ENCODE data around the gene INPP5A.

INPP5A gene

DNA sequence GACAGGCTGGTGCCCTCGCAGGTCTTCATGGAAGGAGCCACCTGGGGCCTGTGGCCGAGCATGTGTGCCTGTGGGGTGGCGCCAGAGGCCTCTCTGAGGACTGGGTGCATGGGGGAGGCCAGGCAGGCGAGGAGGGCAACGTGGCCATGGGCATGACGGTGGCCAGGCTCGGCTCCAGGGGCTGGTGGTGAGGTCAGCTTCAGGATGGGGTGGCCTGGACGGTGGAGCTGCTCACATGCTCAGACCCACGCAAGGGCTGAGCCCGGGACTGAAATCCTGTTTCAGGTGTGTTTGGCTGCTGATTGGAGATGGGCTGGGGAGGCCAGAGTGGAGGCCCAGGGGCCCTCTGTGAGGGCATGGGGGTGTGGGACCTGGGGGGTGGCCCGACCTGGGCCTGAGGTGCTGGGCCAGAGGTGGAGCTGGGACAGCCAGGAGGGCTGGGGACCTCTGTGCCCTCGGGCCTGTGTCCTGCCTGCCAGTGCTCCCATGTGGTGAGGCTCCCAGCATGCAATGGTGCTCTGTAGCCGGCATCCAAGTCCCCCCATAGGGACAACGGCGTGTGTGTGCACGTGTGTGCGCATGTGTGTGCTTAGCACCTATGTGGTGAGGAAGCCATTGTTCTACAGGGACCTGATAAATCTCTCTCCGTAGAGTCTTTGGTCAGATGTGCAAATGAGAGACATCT lies 71.1 kb downstream of the INPP5A start:
- Histone ChIP-seq H3K27me3 (ENCODE audit: control insufficient read depth, insufficient read depth, low read length) (no peaks in the 10 kb centered on the region), H3K4me1 (ENCODE audit: control insufficient read depth, insufficient read depth, low read length) (no peaks in the 10 kb centered on the region), H3K4me3 (ENCODE audit: low read depth, low read length) (no peak overlapping the region), H3K9me3 (ENCODE audit: control insufficient read depth, insufficient read depth, low read length) (no peaks in the 10 kb centered on the region), H3K9ac (ENCODE audit: low read depth, low read length) (no peak overlapping the region), H3K36me3 (ENCODE audit: control insufficient read depth, insufficient read depth, low read length) (no peaks in the 10 kb centered on the region)

DNA sequence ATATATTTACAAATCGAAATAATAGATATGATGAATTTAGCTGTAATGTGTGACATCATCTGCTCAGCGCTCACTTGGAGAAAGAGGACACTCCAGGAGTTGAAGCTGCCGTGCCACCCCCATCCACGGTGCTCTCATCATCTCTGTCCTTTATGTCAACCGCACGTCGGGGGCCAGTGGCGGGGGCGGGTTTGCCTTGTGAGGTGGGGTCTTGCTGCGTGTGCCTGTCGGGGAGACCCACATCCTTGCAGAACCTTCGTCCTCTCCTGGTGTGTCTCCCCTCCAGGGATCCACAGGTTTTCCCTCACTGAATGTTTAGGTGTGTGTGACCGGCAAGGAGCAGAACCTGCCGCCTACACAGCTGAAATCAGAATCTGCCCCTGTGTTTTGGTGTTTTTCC lies 71.6 kb downstream of the INPP5A start:
- Histone ChIP-seq H3K9ac (ENCODE audit: low read depth, low read length) (no peak overlapping the region), H3K36me3 (ENCODE audit: control insufficient read depth, insufficient read depth, low read length) (no peaks in the 10 kb centered on the region), H3K9me3 (ENCODE audit: control insufficient read depth, insufficient read depth, low read length) (no peaks in the 10 kb centered on the region), H3K27me3 (ENCODE audit: control insufficient read depth, insufficient read depth, low read length) (no peaks in the 10 kb centered on the region), H3K4me1 (ENCODE audit: control insufficient read depth, insufficient read depth, low read length) (no peaks in the 10 kb centered on the region), H3K4me3 (ENCODE audit: low read depth, low read length) (no peak overlapping the region)

DNA sequence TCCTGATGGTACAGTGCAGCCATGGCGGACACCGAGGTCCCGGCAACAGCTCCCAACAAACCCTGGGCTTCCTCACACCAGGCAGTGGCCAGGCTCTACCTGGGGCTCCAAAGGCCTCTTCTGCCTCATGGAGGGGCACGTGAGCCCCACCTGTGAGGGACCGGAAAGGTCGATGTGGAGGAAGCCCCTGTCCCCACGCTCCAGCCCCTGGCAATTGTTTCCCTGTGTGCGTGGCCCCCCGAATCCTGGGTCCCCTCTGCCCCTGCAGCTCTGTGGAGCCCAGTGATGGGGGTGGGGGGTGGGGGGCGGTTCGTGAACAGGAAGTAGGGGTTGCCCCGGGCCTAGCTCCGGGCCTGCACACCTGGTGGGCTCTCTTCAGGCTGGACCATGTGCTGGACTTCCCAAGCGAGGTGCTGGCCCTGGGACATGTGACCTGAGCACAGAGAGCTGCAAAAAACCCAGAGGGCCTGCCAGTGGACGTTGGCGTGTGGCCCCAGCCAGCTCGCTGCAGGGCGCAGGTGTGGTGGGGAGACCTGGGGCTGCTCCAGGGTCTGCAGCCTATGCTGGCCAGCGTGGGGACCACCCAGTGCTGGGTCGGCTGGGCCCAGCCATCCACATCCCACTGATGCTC lies 72.6 kb downstream of the INPP5A start:
- no peaks in the 10 kb centered on the region for H3K36me3 ChIP-seq (ENCODE audit: control insufficient read depth, insufficient read depth, low read length)
- H3K4me1 ChIP-seq (ENCODE audit: control insufficient read depth, insufficient read depth, low read length), result no peaks in the 10 kb centered on the region
- H3K4me3 ChIP-seq (ENCODE audit: low read depth, low read length), result no peak overlapping the region
- H3K27me3 ChIP-seq (ENCODE audit: control insufficient read depth, insufficient read depth, low read length), result no peaks in the 10 kb centered on the region
- no peak overlapping the region for H3K9ac ChIP-seq (ENCODE audit: low read depth, low read length)
- no peaks in the 10 kb centered on the region for H3K9me3 ChIP-seq (ENCODE audit: control insufficient read depth, insufficient read depth, low read length)

DNA sequence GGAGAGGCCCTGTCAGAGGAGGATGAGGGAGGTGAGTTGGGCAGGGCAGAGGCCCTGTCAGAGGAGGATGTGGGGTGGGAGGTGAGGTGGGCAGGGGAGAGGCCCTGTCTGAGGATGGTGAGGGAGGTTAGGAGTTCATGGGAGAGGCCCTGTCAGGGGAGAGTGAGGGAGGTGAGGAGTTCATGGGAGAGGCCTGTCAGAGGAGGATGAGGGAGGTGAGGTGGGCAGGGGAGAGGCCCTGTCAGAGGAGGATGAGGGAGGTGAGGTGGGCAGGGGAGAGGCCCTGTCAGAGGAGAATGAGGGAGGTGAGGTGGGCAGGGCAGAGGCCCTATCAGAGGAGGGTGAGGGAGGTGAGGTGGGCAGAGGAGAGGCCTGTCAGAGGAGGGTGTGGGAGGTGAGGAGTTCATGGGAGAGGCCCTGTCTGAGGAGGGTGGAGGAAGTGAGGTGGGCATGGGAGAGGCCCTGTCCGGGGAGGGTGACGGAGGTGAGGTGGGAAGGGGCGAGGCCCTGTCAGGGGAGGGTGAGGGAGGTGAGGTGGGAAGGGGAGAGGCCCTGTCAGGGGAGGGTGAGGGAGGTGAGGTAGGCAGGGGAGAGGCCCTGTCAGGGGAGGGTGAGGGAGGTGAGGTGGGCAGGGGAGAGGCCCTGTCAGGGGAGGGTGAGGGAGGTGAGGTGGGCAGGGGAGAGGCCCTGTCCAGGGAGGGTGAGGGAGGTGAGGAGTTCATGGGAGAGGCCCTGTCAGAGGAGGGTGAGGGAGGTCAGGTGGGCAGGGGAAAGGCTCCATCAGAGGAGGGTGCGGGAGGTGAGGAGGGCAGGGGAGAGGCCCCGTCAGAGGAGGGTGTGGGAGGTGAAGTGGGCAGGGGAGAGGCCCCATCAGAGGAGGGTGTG lies 73.7 kb downstream of the INPP5A start:
- H3K4me3 ChIP-seq (ENCODE audit: low read depth, low read length), result no peak overlapping the region
- no peak overlapping the region for H3K9ac ChIP-seq (ENCODE audit: low read depth, low read length)
- H3K36me3 ChIP-seq (ENCODE audit: control insufficient read depth, insufficient read depth, low read length), result no peaks in the 10 kb centered on the region
- H3K9me3 ChIP-seq (ENCODE audit: control insufficient read depth, insufficient read depth, low read length), result no peaks in the 10 kb centered on the region
- H3K4me1 ChIP-seq (ENCODE audit: control insufficient read depth, insufficient read depth, low read length), result no peaks in the 10 kb centered on the region
- no peaks in the 10 kb centered on the region for H3K27me3 ChIP-seq (ENCODE audit: control insufficient read depth, insufficient read depth, low read length)

DNA sequence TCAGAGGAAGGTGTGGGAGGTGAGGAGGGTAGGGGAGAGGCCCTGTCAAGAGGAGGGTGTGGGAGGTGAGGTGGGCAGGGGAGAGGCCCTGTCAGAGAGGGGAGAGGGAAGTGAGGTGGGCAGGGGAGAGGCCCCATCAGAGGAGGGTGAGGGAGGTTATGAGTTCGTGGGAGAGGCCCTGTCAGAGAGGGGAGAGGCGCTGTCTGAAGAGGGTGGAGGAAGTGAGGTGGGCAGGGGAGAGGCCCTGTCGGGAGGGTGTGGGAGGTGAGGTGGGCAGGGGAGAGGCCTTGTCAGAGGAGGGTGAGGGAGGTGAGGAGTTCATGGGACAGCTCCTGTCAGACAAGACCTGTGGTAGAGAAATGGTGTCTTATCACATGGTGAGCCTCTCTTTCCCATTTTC lies 74.4 kb downstream of the INPP5A start:
- Histone ChIP-seq H3K9ac (ENCODE audit: low read depth, low read length) (no peak overlapping the region), H3K4me3 (ENCODE audit: low read depth, low read length) (no peak overlapping the region), H3K9me3 (ENCODE audit: control insufficient read depth, insufficient read depth, low read length) (no peaks in the 10 kb centered on the region), H3K27me3 (ENCODE audit: control insufficient read depth, insufficient read depth, low read length) (no peaks in the 10 kb centered on the region), H3K4me1 (ENCODE audit: control insufficient read depth, insufficient read depth, low read length) (no peaks in the 10 kb centered on the region), H3K36me3 (ENCODE audit: control insufficient read depth, insufficient read depth, low read length) (no peaks in the 10 kb centered on the region)

DNA sequence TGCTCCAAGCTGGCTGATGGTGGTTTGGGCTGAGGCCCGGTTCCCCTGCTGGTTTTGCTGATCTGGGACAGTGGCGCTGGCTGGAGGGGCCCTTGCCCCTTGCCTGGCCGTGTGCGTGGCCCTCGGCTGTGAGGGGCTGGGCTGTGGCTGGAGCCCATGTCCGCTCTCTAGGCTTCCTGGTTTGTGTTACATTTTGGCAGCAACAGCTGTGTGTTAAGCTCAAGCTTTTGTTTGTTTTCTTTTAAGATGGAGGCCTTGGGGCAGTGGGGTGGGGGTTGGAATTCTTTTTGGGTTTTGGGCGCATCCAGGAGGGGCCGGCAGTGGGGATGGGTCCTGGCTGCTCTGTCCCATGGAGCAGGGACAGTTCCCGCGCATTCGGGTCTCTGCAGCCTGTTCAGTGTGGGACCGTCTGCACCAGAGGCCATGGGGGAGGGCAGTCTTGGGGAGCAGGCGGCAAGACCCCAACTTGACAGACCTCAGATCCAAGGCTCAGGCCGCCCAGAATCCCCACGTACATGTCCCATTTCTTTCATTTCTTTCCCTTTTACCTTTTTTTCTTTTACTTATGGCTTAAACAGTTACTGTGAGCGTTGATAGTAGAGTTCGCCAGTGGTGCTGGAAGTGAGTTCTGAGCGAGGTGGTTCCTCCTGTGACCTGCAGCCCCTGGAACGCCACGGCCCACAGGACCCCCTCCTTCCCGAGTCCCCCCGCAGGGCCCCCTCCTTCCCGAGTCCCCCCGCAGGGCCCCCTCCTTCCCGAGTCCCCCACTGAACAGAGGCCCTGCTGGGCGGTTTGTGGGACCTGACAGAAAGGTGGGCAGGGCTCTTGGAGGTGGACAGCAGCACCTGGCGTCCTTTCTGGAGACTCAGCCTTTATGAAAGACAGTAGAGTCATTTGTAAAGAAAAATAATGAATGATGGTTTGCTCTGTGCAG lies 75.3 kb downstream of the INPP5A start:
- no peaks in the 10 kb centered on the region for H3K9me3 ChIP-seq (ENCODE audit: control insufficient read depth, insufficient read depth, low read length)
- no peak overlapping the region for H3K9ac ChIP-seq (ENCODE audit: low read depth, low read length)
- H3K4me3 ChIP-seq (ENCODE audit: low read depth, low read length), result no peak overlapping the region
- H3K27me3 ChIP-seq (ENCODE audit: control insufficient read depth, insufficient read depth, low read length), result no peaks in the 10 kb centered on the region
- no peaks in the 10 kb centered on the region for H3K4me1 ChIP-seq (ENCODE audit: control insufficient read depth, insufficient read depth, low read length)
- H3K36me3 ChIP-seq (ENCODE audit: control insufficient read depth, insufficient read depth, low read length), result no peaks in the 10 kb centered on the region

DNA sequence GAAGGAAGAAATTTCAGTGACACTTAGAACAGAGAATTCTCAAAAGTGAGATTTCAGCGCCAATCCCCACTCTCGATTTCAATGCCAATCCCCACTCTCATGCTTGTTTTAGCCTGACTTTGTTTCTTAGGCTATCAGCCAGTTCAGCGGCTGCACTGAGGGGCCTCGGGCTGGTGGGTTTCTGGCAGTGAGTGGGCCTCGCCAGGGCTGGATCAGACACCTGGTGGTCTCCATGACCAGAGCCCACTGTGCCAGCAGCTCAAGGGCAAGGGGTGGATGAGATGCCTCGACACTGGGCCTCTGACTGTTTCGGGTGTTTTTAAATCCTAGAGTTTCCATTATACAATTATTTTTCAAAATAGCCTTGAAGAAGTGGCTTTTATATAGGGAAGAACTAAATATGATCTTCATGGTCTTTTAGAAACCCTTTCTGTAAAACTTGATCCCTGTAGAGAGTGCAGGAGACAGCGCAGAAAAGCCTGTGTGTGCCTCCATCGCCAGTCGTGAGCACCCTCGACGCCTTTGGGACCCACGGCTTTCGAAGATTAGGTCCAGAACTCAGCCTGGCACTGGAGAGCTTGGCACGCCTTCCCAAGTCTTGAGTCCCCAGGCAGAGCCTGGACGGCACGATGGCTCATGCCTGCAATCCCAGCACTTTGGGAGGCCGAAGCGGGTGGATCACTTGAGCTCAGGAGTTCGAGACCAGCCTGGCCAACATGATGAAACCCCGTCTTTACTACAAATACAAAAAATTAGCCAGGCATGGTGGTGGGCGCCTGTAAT lies 76.2 kb downstream of the INPP5A start:
- Histone ChIP-seq H3K9ac (ENCODE audit: low read depth, low read length) (no peak overlapping the region), H3K36me3 (ENCODE audit: control insufficient read depth, insufficient read depth, low read length) (no peaks in the 10 kb centered on the region), H3K27me3 (ENCODE audit: control insufficient read depth, insufficient read depth, low read length) (no peaks in the 10 kb centered on the region), H3K4me1 (ENCODE audit: control insufficient read depth, insufficient read depth, low read length) (no peaks in the 10 kb centered on the region), H3K4me3 (ENCODE audit: low read depth, low read length) (no peak overlapping the region), H3K9me3 (ENCODE audit: control insufficient read depth, insufficient read depth, low read length) (no peaks in the 10 kb centered on the region)

DNA sequence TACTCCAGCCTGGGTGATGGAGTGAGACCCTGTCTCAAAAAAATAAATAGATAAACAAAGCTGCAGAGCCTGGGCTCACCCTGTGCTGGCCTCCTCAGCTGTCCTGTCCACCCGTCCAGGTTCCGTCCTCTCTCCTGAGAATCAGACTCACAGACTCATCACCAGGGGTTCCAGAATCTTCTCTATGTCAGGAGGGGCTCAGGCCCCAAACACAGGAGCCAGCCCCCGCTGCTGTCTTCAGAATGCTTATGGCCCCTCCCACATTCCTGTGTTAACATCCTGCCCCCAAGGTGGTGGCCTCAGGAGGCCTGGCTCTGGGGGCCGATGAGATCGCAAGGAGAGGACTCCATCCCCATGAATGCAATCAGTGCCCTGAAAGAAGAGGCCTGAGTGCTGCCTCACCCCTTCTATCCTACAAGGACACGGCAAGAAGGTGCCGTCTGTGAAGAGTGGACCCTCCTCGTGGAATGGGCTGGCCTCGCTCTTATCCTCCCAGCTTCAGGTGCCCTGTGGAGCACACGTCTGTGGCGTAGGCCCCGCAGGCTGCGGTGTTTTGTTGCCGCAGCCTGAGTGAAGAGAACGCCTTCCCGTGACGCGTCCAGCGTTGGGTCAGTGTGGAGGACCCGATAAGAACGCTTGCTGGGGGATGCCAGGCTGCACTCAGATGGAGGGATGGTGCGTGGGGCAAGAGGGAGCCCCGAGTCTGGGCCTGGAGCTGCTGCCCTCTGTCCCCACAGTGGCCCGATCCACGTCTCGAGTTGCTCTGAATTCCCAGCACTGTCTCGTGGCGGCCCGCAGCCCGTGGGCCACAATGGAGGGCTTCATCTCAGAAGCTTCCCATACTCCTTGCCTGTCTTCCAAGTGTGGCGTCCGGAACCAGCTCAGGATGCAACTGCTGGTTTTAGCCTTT lies 77.1 kb downstream of the INPP5A start:
- H3K27me3 ChIP-seq (ENCODE audit: control insufficient read depth, insufficient read depth, low read length), result no peaks in the 10 kb centered on the region
- H3K36me3 ChIP-seq (ENCODE audit: control insufficient read depth, insufficient read depth, low read length), result no peaks in the 10 kb centered on the region
- H3K4me1 ChIP-seq (ENCODE audit: control insufficient read depth, insufficient read depth, low read length), result no peaks in the 10 kb centered on the region
- no peak overlapping the region for H3K9ac ChIP-seq (ENCODE audit: low read depth, low read length)
- H3K9me3 ChIP-seq (ENCODE audit: control insufficient read depth, insufficient read depth, low read length), result peaks cover 4% of the 10 kb centered on the region
- H3K4me3 ChIP-seq (ENCODE audit: low read depth, low read length), result no peak overlapping the region

DNA sequence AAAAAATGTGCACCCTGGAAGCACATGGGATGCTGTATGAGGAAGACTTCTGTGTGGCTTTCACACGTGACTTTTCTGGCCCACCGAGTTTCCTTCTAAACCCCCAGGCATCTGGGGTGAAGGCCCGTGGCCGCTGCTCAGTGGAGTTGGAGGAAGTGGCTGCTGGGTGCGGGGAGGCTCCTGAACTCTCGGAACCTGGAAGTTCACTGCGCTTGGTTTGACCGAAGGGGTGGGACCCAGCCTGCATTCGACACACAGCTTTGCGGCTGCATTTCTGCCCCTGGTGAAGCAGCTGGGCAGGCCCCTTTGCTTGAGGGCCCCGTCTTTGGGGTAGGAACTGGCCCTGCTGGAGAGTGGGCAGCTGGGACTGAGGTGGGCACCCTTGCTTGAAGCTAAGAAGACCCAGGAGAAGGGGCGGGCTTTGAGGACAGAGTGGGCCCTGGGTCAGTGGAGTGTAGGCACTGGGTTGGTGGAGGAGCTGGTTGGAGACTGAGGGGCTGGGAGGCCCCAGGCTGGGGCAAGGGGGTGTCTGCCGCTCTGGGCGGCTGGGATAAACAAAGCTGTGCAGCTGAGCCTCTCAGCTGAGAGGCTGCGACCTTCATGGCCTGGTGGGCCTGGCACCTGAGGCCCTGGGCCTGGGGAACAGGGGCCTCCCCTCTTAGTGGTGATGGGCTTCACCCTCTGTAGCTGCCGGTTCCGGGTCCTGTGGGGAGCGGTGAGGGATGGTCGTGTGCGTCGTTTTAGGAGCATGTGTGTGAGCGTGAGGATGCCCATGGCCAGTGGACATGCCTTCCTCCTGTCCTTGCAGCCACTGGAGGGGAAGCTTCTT lies 78.0 kb downstream of the INPP5A start:
- Histone ChIP-seq H3K4me1 (ENCODE audit: control insufficient read depth, insufficient read depth, low read length) (no peaks in the 10 kb centered on the region), H3K4me3 (ENCODE audit: low read depth, low read length) (no peak overlapping the region), H3K27me3 (ENCODE audit: control insufficient read depth, insufficient read depth, low read length) (no peaks in the 10 kb centered on the region), H3K9me3 (ENCODE audit: control insufficient read depth, insufficient read depth, low read length) (peaks cover 4% of the 10 kb centered on the region), H3K36me3 (ENCODE audit: control insufficient read depth, insufficient read depth, low read length) (no peaks in the 10 kb centered on the region), H3K9ac (ENCODE audit: low read depth, low read length) (no peak overlapping the region)

Measured in iPS-15b (cell line).